ENCODE data around the gene NDUFA7.

NDUFA7 gene

GRCh38 chr19:8269724-8270123 is 51.5 kb downstream of the NDUFA7 start:
- in situ Hi-C loops (cut with MboI; ENCODE audit: low sequenced_read_pairs): loop anchor here (25.0 kb wide), 1 partner anchor 257 kb away; the partner anchor contains the start of gene ELAVL1

- in situ Hi-C loops (cut with MboI; ENCODE audit: low sequenced_read_pairs): loop anchor here (25.0 kb wide), 1 partner anchor 254 kb away; the partner anchor contains the start of gene ELAVL1
These were observed 55.3 kb downstream of the NDUFA7 start for GRCh38 chr19:8265872-8266271.

- in situ Hi-C loops (cut with MboI; ENCODE audit: low sequenced_read_pairs): loop anchor here (25.0 kb wide), 1 partner anchor 252 kb away; the partner anchor contains the start of gene ELAVL1
These were observed 56.9 kb downstream of the NDUFA7 start for GRCh38 chr19:8264248-8264647.

GRCh38 chr19:8262431-8262830 is 58.7 kb downstream of the NDUFA7 start:
- in situ Hi-C loops (cut with MboI; ENCODE audit: low sequenced_read_pairs): loop anchor here (25.0 kb wide), 1 partner anchor 250 kb away; the partner anchor contains the start of gene ELAVL1

- in situ Hi-C loops (cut with MboI; ENCODE audit: low sequenced_read_pairs): loop anchor here (25.0 kb wide), 1 partner anchor 250 kb away; the partner anchor contains the start of gene ELAVL1
These were observed 59.3 kb downstream of the NDUFA7 start for GRCh38 chr19:8261881-8262280.

- in situ Hi-C loops (cut with MboI; ENCODE audit: low sequenced_read_pairs): loop anchor here (25.0 kb wide), 1 partner anchor 249 kb away; the partner anchor contains the start of gene ELAVL1
These were observed 59.8 kb downstream of the NDUFA7 start for GRCh38 chr19:8261347-8261746.
